OCI-M1 (cell line): ENCODE results near the gene HOXA11.
A peak's percentile ranks its signal among the peaks of the same experiment; 100 is the strongest.

Source experiments
- DNase-seq: peaks from one replicate; lab custom pipeline; 2025; lab: John Stamatoyannopoulos, UW

Gene HOXA11

DNA sequence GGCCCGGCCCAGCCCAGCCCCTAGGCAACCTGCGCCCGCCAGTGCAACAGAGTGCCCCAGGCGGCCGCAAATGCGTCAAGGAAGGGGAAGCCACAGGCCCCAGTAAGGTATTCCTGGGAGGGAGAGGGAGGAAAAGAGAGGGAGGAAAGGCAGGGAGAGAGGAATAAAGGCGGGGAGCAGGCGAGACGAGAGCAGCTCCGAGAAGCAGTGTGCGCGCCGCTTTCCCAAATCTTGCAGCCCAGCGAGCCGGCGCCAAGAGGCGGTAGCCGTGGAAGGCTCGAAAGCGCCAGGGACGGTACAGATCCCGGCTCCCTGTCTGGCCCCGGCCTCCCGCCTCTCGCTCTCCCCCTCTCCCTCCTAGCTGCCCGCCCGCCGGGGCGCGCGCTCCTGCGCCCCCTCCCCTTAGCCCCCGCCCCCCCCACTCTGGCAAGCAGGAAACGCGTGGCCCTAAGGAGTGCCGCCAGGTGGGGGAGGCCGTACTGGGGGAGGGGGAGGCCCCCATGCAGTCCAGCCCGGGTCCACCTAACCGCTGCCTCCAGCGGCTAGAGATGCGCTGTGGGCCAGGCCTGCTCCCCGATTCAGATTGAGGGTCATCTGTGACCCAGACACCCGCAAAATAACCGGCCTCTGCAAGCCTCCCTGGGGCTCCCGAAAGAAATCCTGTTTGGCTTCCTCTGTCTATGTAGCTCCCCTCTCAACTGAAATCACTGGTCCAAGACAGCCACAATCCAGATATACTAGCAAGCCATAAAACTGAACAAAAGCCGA is 15.2 kb downstream of the HOXA11 start:
- no peak for DNase-seq

GRCh38 chr7:27168265-27168947 is 16.6 kb downstream of the HOXA11 start:
- no peak for DNase-seq

GRCh38 chr7:27167916-27168264 is 17.1 kb downstream of the HOXA11 start:
- no peak for DNase-seq

- DNase-seq, result no peak
Measured at GRCh38 chr7:27166531-27167505, 18.2 kb downstream of the HOXA11 start.

GRCh38 chr7:27165996-27166530 is 19.0 kb downstream of the HOXA11 start:
- no peak for DNase-seq

DNA sequence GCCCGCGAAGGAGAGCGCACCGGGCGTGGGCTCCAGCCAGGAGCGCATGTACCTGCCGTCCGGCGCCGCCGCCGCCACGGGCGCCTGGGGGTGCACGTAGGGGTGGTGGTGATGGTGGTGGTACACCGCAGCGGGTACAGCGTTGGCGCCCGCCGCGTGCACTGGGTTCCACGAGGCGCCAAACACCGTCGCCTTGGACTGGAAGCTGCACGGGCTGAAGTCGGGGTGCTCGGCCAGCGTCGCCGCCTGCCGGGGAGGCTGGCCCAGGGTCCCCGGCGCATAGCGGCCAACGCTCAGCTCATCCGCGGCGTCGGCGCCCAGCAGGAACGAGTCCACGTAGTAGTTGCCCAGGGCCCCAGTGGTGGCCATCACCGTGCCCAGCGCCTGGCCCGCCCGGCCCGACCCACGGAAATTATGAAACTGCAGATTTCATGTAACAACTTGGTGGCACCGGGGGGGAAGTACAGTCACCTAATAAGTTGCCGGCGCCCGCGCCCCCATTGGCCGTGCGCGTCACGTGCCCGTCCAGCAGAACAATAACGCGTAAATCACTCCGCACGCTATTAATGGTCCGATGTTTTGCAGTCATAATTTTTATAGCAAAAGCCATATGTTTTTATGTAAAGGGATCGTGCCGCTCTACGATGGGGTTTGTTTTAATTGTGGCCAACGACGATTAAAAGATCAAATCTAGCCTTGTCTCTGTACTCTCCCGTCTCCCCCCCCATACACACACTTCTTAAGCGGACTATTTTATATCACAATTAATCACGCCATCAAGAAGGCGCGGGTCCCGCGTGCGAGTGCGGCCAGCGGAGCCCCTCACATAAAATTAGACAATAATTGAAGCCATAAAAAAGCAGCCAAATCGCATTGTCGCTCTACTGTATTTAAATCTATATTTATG is 19.7 kb downstream of the HOXA11 start, which contains the start of gene HOXA9:
HOXA9 (minus strand) TSS at position 449 of the 907 bp plus-strand sequence; CDS start at position 369, 80 bp downstream.
- DNase-seq, result no peak

GRCh38 chr7:27164367-27165088 is 20.5 kb downstream of the HOXA11 start:
- no peak for DNase-seq

DNA sequence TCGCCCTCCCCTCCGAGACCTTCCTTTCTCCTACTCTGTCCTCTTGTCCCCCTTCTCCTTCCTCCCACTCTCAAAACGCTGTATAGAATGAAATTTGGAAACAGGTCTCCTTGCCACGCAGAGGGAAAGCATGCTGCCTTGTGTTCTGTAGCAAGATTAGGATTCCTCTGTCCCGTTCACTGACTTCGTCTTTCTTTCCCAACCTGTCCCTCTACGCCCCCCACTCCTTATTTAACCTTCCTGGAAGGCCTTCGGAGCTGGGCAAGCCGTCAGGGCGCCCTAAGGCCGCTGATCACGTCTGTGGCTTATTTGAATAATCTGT is 21.0 kb downstream of the HOXA11 start:
- DNase-seq, result no peak

DNA sequence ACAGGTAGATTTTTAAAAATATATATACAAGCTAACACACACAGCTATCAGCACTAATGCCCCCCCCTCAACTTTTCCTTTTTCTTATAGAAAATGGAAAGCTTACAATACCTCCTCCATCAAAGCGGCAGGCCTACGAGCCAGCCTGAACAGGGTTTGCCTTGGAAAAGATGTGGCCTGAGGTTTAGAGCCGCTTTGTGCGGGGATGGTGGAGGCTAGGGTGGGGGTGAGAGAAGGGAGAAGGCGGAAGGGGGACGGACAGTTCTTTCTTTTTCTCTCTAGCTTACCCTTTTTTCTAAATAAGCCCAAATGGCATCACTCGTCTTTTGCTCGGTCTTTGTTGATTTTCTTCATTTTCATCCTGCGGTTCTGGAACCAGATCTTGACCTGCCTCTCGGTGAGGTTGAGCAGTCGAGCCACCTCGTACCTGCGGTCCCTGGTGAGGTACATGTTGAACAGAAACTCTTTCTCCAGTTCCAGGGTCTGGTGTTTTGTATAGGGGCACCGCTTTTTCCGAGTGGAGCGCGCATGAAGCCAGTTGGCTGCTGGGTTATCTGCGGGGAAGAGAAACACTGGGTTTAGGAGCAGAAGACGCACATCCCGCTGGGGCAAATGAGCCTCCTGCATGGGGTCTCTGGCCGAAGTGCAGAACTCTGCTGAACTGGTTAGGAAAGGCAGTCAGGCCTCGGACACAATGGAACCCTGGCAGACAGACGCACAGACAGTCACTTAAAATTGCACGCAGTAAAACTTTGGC is 21.6 kb downstream of the HOXA11 start:
- DNase-seq, result no peak

DNA sequence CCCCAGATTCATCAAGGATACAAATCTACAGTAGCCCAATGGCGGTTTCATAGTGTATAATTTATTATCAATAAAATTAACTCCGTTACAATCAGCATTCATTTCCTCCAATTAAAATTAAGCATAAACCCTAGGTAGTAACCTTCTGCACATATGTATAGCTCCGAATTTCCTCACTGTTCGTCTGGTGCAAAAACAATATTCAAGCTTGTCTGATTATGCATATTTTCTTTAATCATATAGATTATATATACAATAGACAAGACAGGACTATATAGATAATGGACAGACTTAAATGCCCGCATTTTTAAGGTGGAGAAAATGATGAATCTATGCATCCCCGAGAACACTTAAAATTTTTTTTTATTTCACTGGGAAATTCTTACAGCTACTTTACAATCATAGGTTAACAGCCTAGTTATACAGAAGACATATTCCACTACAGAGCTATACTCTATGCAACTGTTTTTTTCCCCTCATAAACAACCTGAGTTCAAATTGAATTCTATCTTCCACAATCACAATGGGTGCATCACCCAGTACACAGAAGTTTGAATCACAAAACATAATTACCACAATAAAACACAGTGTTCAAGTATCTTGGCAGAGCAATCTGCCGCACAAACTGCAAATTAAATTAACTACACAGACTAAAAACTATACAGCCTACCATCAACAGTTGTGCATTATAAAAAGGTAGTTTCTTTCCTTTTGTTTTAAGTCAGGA is 22.3 kb downstream of the HOXA11 start:
- no peak for DNase-seq

DNA sequence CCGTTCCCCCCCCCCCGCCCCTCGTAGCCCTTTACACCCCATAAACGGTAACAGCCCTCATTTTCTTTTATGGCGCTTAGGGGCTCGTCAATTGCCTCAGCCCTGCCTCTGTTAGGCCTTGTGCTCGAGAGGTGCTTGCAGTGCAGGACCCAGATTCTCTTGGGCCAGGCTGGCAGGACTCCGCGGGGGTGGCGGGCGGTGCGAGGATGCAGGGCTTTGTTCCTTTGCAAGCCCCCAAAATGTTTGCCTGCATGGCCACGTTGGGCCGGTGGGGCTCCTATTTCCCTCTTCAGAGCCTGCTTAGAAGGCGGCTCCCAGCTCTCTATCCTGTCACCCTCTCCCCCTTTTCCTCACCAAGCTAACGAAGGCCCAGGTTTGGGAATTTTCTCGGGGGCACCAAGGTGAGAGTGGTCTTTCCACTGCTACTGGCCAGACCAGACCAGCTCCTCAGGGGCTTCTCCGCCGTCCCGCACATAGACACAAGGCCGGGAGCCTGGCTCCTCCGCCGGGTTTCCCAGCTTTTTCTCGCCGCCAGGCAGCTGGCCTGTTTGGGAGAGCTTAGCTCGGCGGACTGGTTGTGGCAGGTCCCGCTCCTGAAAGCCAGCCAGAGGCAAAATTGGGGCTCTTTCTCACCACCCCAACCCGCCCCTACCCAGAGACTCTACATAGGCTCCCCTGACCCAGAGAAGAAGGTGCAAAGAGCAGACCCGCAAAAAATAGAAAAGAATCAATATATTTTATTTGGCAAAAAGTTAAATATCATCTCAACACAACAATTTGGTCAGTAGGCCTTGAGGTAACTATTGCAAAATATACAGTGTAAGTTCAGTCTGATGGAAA is 23.1 kb downstream of the HOXA11 start:
- no peak for DNase-seq

- peak; percentile 52 for DNase-seq
Measured at GRCh38 chr7:27161214-27161720, 23.8 kb downstream of the HOXA11 start.

GRCh38 chr7:27160546-27161213 is 24.4 kb downstream of the HOXA11 start:
- peak; percentile 79 for DNase-seq

- no peak for DNase-seq
Measured at GRCh38 chr7:27160145-27160545, 24.9 kb downstream of the HOXA11 start.

DNA sequence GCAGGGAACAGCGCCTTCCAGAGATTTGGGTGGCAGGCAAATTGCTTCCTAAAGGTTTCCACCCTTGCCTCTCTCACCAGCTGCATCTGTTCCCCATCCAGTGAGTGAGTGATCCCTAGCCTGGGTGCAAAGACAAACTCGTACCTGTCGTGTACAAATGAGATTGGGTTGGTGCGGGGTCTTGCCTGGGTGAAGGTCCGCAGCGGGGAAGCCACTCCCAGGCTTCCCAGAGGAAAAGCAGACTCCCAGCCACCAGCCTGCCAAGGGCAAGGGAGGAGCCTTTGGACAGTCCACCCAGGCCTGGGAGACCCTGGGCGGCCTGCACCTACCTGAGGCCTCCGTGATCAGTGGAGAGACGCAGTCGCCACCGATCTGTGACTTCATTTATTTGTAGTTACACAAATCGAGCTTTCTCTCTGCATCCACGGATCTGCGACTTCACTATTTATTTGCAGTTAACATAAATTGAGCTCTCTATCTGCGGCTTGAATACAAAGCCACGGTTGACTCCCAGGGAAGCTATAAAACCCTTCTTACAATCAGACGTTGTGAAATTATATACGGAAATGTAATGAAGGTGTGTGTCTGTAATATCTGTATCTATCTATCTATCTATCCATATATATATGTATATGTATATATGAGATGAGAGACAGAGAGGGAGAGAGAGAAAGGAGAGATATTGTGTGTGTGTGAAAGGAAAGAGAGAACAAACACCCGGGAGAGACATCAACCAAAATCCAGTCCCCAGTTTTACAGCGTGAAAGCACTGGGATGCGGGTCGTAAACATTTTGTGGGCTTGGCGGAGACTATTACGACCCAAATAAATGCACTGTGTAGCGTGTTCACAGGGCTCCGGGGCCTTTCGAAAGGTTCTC is 25.5 kb downstream of the HOXA11 start:
- no peak for DNase-seq
